ENCODE data around the gene BSDC1. TPM values are rescaled to one million over a fixed set of nuclear protein-coding genes. Genes with fewer than 3 reads are reported as not detected.

BSDC1 gene
- total and polyA plus RNA-seq, 2 of the 13 experiments (the other 11 are each of a cell fraction or from before 2014, with no cell fraction given): 40.3 to 64.2 TPM

DNA sequence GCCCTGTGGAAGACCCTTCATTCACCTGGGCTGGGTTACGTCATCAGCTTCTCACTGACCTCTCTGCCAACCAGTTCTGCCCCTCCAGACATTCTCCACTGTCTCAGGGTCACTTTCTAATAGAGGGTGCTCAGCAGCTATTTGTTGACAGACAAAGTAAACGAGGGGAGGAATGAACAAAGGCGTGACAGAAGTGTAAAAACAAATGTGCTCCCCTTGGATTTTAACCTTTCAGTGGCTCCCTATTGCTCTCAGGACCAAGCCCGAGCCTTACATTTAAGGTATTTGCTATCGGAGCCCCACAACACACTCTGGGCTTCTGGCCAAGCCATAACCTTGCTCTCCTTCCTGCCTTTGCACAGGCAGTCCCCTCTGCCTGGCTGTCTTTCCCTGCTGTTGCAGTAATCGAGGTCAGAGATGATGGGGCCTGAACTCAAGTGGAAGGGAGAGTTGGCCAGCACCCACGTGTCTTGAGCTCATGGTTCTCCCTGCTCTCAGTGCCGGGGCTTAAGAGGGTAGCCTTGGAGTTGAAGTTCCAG lies 48.9 kb downstream of the BSDC1 start (continued):
- TF ChIP-seq IRX3 (CRISPR knock-in tag; IDR thresholded peaks at IDR 0.05; ENCODE audit: borderline replicate concordance, low read depth): no peak
- TF ChIP-seq, protein P1, sequence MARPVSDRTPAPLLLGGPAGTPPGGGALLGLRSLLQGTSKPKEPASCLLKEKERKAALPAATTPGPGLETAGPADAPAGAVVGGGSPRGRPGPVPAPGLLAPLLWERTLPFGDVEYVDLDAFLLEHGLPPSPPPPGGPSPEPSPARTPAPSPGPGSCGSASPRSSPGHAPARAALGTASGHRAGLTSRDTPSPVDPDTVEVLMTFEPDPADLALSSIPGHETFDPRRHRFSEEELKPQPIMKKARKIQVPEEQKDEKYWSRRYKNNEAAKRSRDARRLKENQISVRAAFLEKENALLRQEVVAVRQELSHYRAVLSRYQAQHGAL (CRISPR knock-in tag; IDR thresholded peaks at IDR 0.05; ENCODE audit: not compliant biosample characterization): no peak
- no peak for TF ChIP-seq ZSCAN29 (CRISPR knock-in tag; conservative IDR thresholded peaks at IDR 0.05)
- TF ChIP-seq PHB2 (IDR thresholded peaks at IDR 0.05; ENCODE audit: partially characterized antibody): no peak
- no peak for TF ChIP-seq SALL2 (CRISPR knock-in tag; IDR thresholded peaks at IDR 0.05)
- TF ChIP-seq, protein P2, sequence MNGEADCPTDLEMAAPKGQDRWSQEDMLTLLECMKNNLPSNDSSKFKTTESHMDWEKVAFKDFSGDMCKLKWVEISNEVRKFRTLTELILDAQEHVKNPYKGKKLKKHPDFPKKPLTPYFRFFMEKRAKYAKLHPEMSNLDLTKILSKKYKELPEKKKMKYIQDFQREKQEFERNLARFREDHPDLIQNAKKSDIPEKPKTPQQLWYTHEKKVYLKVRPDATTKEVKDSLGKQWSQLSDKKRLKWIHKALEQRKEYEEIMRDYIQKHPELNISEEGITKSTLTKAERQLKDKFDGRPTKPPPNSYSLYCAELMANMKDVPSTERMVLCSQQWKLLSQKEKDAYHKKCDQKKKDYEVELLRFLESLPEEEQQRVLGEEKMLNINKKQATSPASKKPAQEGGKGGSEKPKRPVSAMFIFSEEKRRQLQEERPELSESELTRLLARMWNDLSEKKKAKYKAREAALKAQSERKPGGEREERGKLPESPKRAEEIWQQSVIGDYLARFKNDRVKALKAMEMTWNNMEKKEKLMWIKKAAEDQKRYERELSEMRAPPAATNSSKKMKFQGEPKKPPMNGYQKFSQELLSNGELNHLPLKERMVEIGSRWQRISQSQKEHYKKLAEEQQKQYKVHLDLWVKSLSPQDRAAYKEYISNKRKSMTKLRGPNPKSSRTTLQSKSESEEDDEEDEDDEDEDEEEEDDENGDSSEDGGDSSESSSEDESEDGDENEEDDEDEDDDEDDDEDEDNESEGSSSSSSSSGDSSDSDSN (CRISPR knock-in tag; IDR thresholded peaks at IDR 0.05): 0 out of 2 replicates have a peak, but pooled peaks have one; percentile 33
- TF ChIP-seq ZC3H4 (CRISPR knock-in tag; IDR thresholded peaks at IDR 0.05; ENCODE audit: borderline replicate concordance): no peak
- TF ChIP-seq, protein P3, sequence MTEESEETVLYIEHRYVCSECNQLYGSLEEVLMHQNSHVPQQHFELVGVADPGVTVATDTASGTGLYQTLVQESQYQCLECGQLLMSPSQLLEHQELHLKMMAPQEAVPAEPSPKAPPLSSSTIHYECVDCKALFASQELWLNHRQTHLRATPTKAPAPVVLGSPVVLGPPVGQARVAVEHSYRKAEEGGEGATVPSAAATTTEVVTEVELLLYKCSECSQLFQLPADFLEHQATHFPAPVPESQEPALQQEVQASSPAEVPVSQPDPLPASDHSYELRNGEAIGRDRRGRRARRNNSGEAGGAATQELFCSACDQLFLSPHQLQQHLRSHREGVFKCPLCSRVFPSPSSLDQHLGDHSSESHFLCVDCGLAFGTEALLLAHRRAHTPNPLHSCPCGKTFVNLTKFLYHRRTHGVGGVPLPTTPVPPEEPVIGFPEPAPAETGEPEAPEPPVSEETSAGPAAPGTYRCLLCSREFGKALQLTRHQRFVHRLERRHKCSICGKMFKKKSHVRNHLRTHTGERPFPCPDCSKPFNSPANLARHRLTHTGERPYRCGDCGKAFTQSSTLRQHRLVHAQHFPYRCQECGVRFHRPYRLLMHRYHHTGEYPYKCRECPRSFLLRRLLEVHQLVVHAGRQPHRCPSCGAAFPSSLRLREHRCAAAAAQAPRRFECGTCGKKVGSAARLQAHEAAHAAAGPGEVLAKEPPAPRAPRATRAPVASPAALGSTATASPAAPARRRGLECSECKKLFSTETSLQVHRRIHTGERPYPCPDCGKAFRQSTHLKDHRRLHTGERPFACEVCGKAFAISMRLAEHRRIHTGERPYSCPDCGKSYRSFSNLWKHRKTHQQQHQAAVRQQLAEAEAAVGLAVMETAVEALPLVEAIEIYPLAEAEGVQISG (CRISPR knock-in tag; IDR thresholded peaks at IDR 0.05): peak; percentile 20; the same call in 1 of the 2 replicates
- TF ChIP-seq SNRNP70 (IDR thresholded peaks at IDR 0.05; ENCODE audit: low read depth, low read length): no peak
- TF ChIP-seq POGZ (CRISPR knock-in tag; IDR thresholded peaks at IDR 0.05): no peak
- TF ChIP-seq CBX1 (IDR thresholded peaks at IDR 0.05; ENCODE audit: low read depth): no peak
- 0 out of 2 replicates have a peak, but pooled peaks have one; percentile 16 for TF ChIP-seq ARNTL (CRISPR knock-in tag; IDR thresholded peaks at IDR 0.05)
- TF ChIP-seq ZNF83 (CRISPR knock-in tag; IDR thresholded peaks at IDR 0.05; ENCODE audit: borderline replicate concordance): no peak
- no peak for TF ChIP-seq TGIF2 (CRISPR knock-in tag; IDR thresholded peaks at IDR 0.05)
- no peak for TF ChIP-seq ZFP82 (CRISPR knock-in tag; IDR thresholded peaks at IDR 0.05; ENCODE audit: borderline replicate concordance)
- TF ChIP-seq, protein P4, sequence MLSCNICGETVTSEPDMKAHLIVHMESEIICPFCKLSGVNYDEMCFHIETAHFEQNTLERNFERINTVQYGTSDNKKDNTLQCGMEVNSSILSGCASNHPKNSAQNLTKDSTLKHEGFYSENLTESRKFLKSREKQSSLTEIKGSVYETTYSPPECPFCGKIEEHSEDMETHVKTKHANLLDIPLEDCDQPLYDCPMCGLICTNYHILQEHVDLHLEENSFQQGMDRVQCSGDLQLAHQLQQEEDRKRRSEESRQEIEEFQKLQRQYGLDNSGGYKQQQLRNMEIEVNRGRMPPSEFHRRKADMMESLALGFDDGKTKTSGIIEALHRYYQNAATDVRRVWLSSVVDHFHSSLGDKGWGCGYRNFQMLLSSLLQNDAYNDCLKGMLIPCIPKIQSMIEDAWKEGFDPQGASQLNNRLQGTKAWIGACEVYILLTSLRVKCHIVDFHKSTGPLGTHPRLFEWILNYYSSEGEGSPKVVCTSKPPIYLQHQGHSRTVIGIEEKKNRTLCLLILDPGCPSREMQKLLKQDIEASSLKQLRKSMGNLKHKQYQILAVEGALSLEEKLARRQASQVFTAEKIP (CRISPR knock-in tag; IDR thresholded peaks at IDR 0.05; ENCODE audit: borderline replicate concordance): no peak
- TF ChIP-seq STAG1 (CRISPR knock-in tag; IDR thresholded peaks at IDR 0.05): no peak
- no peak for TF ChIP-seq NONO (IDR thresholded peaks at IDR 0.05)
- no peak for TF ChIP-seq NONO (CRISPR knock-in tag; conservative IDR thresholded peaks at IDR 0.05)
- no peak for TF ChIP-seq ZNF496 (CRISPR knock-in tag; IDR thresholded peaks at IDR 0.05; ENCODE audit: insufficient replicate concordance)
- no peak for TF ChIP-seq SKI (IDR thresholded peaks at IDR 0.05; ENCODE audit: partially characterized antibody)
- TF ChIP-seq, protein P5, sequence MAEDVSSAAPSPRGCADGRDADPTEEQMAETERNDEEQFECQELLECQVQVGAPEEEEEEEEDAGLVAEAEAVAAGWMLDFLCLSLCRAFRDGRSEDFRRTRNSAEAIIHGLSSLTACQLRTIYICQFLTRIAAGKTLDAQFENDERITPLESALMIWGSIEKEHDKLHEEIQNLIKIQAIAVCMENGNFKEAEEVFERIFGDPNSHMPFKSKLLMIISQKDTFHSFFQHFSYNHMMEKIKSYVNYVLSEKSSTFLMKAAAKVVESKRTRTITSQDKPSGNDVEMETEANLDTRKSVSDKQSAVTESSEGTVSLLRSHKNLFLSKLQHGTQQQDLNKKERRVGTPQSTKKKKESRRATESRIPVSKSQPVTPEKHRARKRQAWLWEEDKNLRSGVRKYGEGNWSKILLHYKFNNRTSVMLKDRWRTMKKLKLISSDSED (CRISPR knock-in tag; IDR thresholded peaks at IDR 0.05): no peak

Data from HepG2 (cell line).